Uterus (tissue), 4 donors: ENCODE measurements around the gene CAVIN3. TPM values are rescaled to one million over a fixed set of nuclear protein-coding genes. Genes with fewer than 3 reads are reported as not detected.

Experiments used
- DNase-seq, 2 donors: peaks; one replicate each; pipeline ENCODE4 v3.0.0-alpha.2; 2019 to 2020
- H3K27ac ChIP-seq, 2 donors: fragments of 200-600 bp; sonication (generic); 1 replicate in 1 of 2; 2 replicates in 1 of 2; pipeline ENCODE4 v1.5.1; 2016 to 2018
- H3K27me3 ChIP-seq, 2 donors: fragments of 200-600 bp; sonication (generic); one replicate each; pipeline ENCODE4 v1.5.1; 2018 to 2019; ENCODE audit warnings: control low read depth in 1 of 2
- H3K36me3 ChIP-seq, 2 donors: fragments of 200-600 bp; sonication (generic); one replicate each; pipeline ENCODE4 v1.5.1; 2019; ENCODE audit warnings: control low read depth in 1 of 2
- H3K4me1 ChIP-seq, 2 donors: fragments of 200-600 bp; sonication (generic); one replicate each; pipeline ENCODE4 v1.5.1; 2018 to 2019; ENCODE audit warnings: control low read depth in 1 of 2
- H3K4me3 ChIP-seq, 2 donors: fragments of 200-600 bp; sonication (generic); 1 replicate in 1 of 2; 2 replicates in 1 of 2; pipeline ENCODE4 v1.5.1; 2018 to 2019; ENCODE audit warnings: mild to moderate bottlenecking in 1 of 2
- H3K9me3 ChIP-seq, 2 donors: fragments of 200-600 bp; sonication (generic); one replicate each; pipeline ENCODE4 v1.5.1; 2019; ENCODE audit warnings: control low read depth in 1 of 2
- POLR2A ChIP-seq, 2 donors: fragments of 450-650 bp; IDR thresholded peaks; one replicate each; pipeline ENCODE4 v1.6.1; 2016; ENCODE audit warnings: antibody characterized with exemption in 2 of 2, mild to moderate bottlenecking in 1 of 2, moderate library complexity in 1 of 2
- intact Hi-C: fragments of 100-400 bp; cut with DNase I; formaldehyde crosslinking; loops from one replicate; pipeline ENCODE4 v1.15.1; 2023; ENCODE audit warnings: low total_unique reads
- total RNA-seq, 4 donors: library from RNA; depleted of rRNA in 3 of 4; stranded (reverse); fragments of >200 nt in 3 of 4; gene quantifications; one replicate each; pipeline versions ENCODE4 v1.1.0 to v1.2.4, GENCODE V29; 2014 to 2023
- TF ChIP-seq, protein P1 (sequence below), 4 experiments: fragments of 200-600 bp in 2 of 4; fragments of 450-650 bp in 2 of 4; sonication (generic) in 2 of 4; IDR thresholded peaks; one replicate each; pipeline ENCODE4 v1.5.1; 2016 to 2019; ENCODE audit warnings: antibody characterized with exemption in 4 of 4, mild to moderate bottlenecking in 2 of 4, moderate library complexity in 1 of 4
- donor health status: DM: yes; HTN: yes; CAD: no.

The CAVIN3 gene
- total RNA-seq, 4 donors from 2014 or later = 78.8 to 388 (median 107) TPM

DNA sequence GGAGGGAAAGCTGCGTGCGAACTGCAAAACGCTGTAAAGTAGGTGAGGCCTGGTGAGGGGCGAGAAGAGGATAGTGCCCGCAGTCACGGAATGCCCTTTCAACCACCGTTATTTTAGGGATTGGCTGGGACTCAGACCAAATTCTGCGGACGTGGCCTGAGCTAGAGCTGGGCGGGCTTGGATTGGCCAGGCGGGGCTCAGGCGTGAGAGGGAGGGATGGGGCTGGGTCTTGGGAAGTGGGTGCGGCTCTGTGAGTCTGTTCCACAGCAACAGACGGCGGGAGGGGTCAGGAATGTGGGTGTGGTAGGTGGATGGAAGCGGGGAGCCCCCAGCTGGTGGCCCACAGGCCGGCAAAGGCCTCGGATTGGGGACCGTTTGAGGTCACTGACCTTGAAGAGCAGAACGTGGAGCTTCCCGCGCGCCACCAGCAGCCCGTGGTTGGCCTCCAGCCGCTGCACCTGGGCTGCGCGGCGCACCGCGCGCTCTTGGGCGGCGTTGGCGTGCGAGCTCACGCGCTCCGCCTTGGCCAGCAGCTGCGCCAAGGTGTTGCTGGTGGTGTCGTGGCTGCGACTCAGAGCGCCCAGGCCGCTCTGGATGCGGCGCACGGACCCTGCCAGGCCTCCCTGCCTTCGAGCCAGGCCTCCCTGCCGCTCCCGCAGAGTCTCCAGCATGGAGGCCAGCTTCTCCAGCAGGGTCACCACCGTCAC lies 444 bp downstream of the CAVIN3 start:
- Histone ChIP-seq H3K9me3 (no peaks in the 10 kb centered on the region), H3K27ac (peak overlapping the region; percentile 94 to 99), H3K4me1 (no peaks in the 10 kb centered on the region), H3K4me3 (peak overlapping the region; percentile 53 to 74), H3K27me3 (no peaks in the 10 kb centered on the region), H3K36me3 (no peaks in the 10 kb centered on the region)
- intact Hi-C loops = loop anchor here (5.0 kb wide), 1 partner anchor 37 kb away; no protein-coding TSS in a partner anchor
- DNase-seq = peak; percentile 92 to 95
- TF ChIP-seq, protein P1, sequence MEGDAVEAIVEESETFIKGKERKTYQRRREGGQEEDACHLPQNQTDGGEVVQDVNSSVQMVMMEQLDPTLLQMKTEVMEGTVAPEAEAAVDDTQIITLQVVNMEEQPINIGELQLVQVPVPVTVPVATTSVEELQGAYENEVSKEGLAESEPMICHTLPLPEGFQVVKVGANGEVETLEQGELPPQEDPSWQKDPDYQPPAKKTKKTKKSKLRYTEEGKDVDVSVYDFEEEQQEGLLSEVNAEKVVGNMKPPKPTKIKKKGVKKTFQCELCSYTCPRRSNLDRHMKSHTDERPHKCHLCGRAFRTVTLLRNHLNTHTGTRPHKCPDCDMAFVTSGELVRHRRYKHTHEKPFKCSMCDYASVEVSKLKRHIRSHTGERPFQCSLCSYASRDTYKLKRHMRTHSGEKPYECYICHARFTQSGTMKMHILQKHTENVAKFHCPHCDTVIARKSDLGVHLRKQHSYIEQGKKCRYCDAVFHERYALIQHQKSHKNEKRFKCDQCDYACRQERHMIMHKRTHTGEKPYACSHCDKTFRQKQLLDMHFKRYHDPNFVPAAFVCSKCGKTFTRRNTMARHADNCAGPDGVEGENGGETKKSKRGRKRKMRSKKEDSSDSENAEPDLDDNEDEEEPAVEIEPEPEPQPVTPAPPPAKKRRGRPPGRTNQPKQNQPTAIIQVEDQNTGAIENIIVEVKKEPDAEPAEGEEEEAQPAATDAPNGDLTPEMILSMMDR (IDR thresholded peaks at IDR 0.05) = no peak
- peak; percentile 46 to 69 for TF ChIP-seq POLR2A (IDR thresholded peaks at IDR 0.05)

DNA sequence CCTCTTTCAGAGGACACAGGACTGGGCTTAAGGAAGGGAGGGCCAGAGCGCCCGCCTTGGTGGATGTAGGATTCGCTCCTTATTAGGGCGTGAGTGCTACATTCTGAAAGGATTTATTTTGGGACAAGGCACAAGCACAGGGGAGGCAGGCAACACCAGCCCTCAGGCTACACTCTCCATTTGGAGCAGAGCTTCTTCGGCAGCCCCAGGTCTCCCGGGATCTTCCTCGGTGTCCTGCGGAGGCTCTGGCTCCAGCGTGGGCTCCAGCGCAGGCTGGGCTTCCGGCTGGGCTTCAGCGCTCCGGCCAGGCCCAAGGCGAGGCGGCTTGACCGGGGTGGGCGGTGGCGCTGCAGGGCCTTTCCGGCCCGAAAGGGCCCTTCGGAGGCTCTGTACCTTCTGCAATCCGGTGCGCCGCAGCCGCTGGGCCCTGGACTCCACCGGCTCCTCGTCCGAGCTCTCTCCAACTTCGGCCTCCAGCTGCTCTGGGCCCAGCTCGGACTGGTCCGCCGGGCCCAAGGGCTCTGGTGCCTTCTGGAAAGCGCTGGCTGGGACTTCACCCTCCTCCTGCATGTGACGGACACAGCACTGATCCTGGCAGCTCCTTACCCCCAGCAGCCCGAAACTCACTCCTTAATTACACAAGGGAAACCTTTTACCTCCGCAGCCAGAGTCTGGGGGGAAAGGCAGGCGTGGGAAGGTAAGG lies 1.1 kb downstream of the CAVIN3 start:
- Histone ChIP-seq H3K4me1 (no peaks in the 10 kb centered on the region), H3K9me3 (no peaks in the 10 kb centered on the region), H3K27me3 (no peaks in the 10 kb centered on the region), H3K36me3 (no peaks in the 10 kb centered on the region), H3K4me3 (peak overlapping the region; percentile 53 to 74), H3K27ac (peak overlapping the region; percentile 94 to 99)
- peak; percentile 54 to 66 for DNase-seq
- TF ChIP-seq POLR2A (IDR thresholded peaks at IDR 0.05) = peak; percentile 32 to 56
- TF ChIP-seq, protein P1 (IDR thresholded peaks at IDR 0.05) = no peak
- intact Hi-C loops = loop anchor here (5.0 kb wide), 1 partner anchor 38 kb away; no protein-coding TSS in a partner anchor

DNA sequence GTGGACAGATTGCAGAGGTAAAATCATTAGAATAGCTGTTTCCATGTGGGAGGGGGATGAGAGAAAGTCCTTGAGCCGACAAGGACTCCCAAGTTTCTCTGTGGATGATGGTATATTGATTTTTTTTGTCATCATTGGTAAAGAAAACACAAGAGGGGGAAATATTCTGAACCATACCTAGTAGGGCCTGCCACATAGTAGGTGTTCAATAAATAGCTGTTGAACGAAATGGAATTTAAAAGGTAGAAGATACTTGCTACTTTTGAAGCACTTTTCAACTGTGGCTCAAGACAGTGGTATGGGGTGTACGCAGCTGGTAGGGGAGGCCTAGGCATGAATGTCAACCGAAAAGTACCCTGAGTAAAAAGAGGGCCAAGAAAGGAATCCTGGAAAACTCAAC lies 2.1 kb downstream of the CAVIN3 start:
- Histone ChIP-seq H3K27me3 (no peaks in the 10 kb centered on the region), H3K4me1 (no peaks in the 10 kb centered on the region), H3K4me3 (peak overlapping the region in 1 of 2 donors; percentile 53), H3K36me3 (no peaks in the 10 kb centered on the region), H3K9me3 (no peaks in the 10 kb centered on the region), H3K27ac (peak overlapping the region; percentile 94 to 99)
- intact Hi-C loops = loop anchor here (5.0 kb wide), 1 partner anchor 39 kb away; no protein-coding TSS in a partner anchor
- no peak for TF ChIP-seq POLR2A (IDR thresholded peaks at IDR 0.05)
- DNase-seq = no peak

- Histone ChIP-seq H3K4me1 (no peaks in the 10 kb centered on the region), H3K27ac (peak overlapping the region; percentile 94 to 99), H3K4me3 (peak overlapping the region in 1 of 2 donors; percentile 18), H3K9me3 (no peaks in the 10 kb centered on the region), H3K27me3 (no peaks in the 10 kb centered on the region), H3K36me3 (no peaks in the 10 kb centered on the region)
- intact Hi-C loops = loop anchor here (5.0 kb wide), 1 partner anchor 41 kb away; no protein-coding TSS in a partner anchor
- no peak for TF ChIP-seq POLR2A (IDR thresholded peaks at IDR 0.05)
- TF ChIP-seq, protein P1 (IDR thresholded peaks at IDR 0.05) = peak; percentile 70 to 87 (median 78)
- peak; percentile 59 to 65 for DNase-seq
These were observed 4.4 kb downstream of the CAVIN3 start for GRCh38 chr11:6315811-6316425.

DNA sequence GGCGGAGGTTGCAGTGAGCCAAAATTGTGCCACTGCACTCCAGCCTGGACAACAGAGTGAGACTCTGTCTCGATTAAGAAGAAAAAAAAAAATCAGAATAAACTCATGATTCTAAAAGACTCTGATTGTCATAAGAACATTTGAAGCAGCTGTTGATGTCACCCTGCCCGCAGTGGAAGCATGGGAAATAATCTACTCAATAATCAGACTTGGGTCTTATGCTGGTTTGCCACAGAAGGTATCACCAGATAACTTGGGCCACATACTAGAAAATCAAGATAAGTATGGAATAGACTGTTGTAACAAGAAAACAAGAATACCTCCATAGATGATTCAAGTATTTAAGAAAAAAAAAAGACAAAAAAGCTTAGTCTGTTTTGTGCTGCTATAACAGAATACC lies 8.2 kb downstream of the CAVIN3 start:
- H3K27ac ChIP-seq = no peak overlapping the region
- no peaks in the 10 kb centered on the region for H3K27me3 ChIP-seq
- no peaks in the 10 kb centered on the region for H3K4me1 ChIP-seq
- no peak overlapping the region for H3K4me3 ChIP-seq
- TF ChIP-seq POLR2A (IDR thresholded peaks at IDR 0.05) = no peak
- TF ChIP-seq, protein P1 (IDR thresholded peaks at IDR 0.05) = no peak
- H3K36me3 ChIP-seq = no peaks in the 10 kb centered on the region
- intact Hi-C loops = no loop called here
- DNase-seq = no peak
- H3K9me3 ChIP-seq = no peaks in the 10 kb centered on the region
